ENCODE results near the gene DEDD2. TPM values are rescaled to one million over a fixed set of nuclear protein-coding genes. Genes with fewer than 3 reads are reported as not detected.
A peak's percentile ranks its signal among the peaks of the same experiment; 100 is the strongest.

Gene DEDD2
- total RNA-seq, 1 experiment from 2014 or later, result 41.1 TPM

DNA sequence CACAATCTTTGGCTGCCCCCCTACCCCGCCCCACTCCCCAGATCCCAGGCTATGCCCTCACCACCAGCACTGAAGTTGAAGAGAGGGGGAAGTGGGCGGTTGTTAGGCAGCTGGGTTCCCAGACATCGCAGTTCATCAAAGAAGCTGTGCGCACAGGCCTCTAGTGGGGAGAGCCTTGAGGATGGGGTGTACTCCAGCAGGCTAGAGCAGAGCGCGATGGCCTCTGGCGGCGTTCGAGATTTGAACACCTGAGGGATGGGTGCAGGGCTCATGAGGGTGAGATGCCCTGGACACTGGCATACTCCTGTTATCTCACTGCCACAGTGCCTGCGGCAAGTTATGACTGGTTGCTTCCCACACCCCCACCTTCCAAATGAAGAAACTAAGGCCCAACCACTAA, 15.0 kb upstream of the DEDD2 start:
- no peak for DNase-seq (ENCODE audit: low spot score)
- in situ Hi-C loops (cut with HindIII; ENCODE audit: low sequenced_read_pairs), result no loop called here

DNA sequence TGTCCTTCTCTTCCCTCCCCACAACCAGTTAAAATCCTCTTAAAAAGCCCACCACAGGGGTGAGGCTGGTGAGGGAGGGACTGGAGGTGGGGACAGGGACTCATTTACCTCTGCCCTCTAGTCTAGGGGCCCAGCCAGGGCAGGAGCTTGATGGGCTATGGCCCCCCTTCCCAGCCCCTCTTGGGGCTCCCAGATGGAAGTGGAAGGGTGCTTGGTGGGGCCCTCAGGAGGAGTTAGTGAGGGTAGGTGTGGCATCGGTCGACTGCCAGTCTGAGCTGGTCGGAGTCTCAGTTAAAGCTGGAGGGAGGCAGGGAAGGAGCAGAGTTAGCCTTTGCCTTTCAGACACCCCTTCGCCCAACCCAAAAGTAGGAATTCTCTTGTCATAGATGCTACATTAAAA, 13.1 kb upstream of the DEDD2 start:
- in situ Hi-C loops (cut with HindIII; ENCODE audit: low sequenced_read_pairs), result no loop called here
- DNase-seq (ENCODE audit: low spot score), result no peak

DNA sequence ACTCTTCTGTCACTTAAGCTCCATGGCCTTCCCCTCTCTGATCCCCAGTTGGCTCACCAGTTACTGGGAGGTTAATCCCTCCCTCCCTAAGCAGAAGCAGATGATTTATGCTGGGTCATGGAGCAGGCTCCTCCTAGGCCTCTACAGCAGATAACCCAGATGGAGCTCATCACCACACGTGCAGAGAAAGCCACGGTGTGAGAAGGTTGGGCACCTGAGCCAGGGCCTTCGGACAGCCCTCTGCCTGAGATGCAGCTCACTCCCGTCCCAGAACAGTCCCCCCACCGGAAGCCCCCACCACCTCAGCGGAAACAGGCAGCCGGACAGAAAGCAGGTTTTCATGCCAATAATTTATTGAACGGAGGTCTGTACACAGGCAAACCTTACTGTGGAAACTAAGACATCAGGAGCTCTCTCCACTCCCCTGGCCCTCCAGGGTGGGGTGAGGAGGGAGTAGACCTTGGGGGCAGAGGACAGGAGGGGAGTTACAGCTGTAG, 12.4 kb upstream of the DEDD2 start:
- no peak for DNase-seq (ENCODE audit: low spot score)
- in situ Hi-C loops (cut with HindIII; ENCODE audit: low sequenced_read_pairs), result no loop called here

DNA sequence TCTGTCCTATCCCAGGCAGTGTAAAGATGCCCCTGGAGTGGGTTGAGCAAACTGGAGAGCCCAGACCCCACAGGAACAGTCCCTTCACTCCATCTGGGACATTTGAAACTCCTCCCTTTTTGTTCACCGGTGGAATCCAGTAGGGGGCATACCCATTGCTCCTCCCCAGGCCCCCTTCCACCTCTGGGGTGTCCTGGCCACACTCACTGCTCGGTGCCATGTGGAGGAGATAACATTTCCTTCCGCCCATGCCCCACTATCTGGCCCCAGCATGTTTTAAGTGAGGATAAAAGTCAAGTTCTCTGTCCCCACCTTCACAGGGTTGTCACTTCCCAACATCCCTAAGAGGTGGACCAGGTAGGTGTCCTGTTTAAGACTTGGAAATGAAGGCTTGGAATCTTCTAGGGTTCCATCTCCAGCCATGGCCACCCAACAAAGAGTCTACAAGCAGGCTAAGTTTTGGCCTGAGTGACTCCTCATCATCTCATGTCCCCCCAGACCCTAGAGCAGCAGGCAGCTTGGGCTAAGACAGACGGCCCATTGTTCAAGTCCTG, 11.9 kb upstream of the DEDD2 start:
- DNase-seq (ENCODE audit: low spot score), result no peak
- in situ Hi-C loops (cut with HindIII; ENCODE audit: low sequenced_read_pairs), result no loop called here

DNA sequence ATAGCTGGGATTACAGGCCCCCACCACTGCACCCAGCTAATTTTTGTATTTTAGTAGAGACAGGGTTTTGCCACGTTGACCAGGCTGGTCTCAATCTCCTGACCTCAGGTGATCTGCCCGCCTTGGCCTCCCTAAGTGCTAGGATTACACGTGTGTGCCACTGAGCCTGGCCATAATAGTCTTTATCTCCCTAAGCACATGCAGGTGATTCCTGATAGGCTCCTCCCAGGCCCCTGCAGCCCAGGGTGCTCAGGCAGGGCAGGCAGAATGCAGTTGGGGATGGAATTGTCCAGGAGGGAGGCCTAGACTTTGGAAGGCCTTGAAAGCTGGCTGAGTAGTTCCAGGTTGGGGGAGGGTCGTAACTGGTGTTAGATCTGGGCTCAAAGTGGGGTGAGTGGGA, 11.2 kb upstream of the DEDD2 start:
- DNase-seq (ENCODE audit: low spot score), result no peak
- in situ Hi-C loops (cut with HindIII; ENCODE audit: low sequenced_read_pairs), result no loop called here

DNA sequence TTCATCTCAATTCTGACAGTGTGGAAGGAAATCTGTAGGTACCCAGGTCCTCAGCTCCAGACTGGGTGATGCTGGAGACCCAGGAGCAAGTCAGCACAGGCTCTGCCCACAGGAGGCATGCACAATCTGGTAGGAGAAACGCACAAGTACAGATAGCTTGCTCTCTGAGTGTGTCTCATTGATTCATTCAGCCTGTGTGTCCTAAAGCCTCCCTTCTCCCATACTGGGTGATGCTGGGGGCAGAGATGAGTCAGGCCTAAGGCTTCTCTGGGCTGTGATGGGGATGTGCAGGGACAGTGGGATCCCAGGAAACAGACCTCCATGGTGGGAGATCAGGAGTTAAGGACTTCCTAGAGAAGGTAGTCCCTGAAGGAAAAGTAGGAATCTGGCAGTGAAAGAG, 9.4 kb upstream of the DEDD2 start:
- in situ Hi-C loops (cut with HindIII; ENCODE audit: low sequenced_read_pairs), result no loop called here
- DNase-seq (ENCODE audit: low spot score), result no peak

DNA sequence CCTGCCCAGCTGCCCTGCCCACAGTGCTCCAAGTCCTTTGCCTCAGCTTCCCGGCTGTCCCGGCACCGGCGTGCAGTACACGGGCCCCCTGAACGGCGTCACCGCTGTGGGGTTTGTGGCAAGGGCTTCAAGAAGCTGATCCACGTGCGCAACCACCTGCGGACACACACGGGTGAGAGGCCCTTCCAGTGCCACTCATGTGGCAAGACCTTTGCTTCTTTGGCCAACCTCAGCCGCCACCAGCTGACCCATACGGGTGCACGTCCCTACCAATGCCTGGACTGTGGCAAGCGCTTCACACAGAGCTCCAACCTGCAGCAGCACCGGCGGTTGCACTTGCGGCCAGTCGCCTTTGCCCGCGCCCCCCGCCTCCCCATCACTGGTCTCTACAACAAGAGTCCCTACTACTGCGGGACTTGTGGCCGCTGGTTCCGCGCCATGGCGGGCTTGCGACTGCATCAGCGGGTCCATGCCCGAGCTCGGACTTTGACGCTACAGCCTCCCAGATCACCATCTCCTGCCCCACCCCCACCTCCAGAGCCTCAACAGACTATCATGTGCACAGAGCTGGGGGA, 8.3 kb upstream of the DEDD2 start:
- in situ Hi-C loops (cut with HindIII; ENCODE audit: low sequenced_read_pairs), result no loop called here
- no peak for DNase-seq (ENCODE audit: low spot score)

DNA sequence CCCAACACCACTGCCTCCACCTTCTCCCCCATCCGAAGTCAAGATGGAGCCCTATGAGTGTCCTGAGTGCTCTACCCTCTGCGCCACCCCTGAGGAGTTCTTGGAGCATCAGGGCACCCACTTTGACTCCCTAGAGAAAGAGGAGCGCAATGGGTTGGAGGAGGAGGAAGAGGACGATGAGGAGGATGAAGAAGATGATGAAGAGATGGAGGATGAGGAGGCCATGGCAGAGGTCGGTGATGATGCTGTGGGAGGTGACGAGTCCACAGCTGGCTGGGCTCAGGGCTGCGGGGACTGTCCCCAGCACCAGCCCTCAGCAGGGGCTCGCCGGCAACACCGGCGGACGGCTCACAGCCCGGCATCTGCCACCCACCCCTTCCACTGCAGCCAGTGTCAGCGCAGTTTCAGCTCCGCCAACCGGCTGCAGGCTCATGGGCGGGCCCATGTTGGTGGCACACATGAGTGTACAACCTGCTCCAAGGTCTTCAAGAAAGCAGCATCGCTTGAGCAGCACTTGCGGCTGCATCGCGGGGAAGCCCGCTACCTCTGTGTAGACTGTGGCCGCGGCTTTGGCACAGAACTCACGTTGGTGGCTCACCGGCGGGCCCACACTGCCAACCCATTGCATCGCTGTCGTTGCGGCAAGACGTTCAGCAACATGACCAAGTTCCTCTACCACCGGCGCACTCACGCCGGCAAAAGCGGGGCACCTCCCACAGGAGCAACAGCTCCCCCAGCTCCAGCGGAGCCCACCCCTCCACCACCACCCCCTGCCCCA, 7.7 kb upstream of the DEDD2 start:
- DNase-seq (ENCODE audit: low spot score), result no peak
- in situ Hi-C loops (cut with HindIII; ENCODE audit: low sequenced_read_pairs), result no loop called here

DNA sequence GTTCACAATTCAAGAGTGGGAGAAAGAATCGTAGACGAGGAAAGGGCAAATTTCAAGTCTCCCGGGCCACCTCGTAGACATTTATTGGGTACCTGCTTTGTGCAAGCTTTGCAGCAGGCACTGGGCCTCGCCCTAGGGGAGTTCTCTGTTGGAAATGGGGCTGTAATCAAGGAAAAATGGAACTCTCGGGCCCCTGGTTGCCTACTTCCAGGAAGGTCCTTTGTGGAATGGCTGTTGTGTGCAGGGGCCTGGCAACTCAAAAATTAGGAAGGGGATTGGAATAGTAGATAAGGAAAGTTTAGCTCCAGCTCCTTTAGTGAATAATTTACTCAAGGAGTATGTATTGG, 3.2 kb upstream of the DEDD2 start:
- in situ Hi-C loops (cut with HindIII; ENCODE audit: low sequenced_read_pairs), result no loop called here

DNA sequence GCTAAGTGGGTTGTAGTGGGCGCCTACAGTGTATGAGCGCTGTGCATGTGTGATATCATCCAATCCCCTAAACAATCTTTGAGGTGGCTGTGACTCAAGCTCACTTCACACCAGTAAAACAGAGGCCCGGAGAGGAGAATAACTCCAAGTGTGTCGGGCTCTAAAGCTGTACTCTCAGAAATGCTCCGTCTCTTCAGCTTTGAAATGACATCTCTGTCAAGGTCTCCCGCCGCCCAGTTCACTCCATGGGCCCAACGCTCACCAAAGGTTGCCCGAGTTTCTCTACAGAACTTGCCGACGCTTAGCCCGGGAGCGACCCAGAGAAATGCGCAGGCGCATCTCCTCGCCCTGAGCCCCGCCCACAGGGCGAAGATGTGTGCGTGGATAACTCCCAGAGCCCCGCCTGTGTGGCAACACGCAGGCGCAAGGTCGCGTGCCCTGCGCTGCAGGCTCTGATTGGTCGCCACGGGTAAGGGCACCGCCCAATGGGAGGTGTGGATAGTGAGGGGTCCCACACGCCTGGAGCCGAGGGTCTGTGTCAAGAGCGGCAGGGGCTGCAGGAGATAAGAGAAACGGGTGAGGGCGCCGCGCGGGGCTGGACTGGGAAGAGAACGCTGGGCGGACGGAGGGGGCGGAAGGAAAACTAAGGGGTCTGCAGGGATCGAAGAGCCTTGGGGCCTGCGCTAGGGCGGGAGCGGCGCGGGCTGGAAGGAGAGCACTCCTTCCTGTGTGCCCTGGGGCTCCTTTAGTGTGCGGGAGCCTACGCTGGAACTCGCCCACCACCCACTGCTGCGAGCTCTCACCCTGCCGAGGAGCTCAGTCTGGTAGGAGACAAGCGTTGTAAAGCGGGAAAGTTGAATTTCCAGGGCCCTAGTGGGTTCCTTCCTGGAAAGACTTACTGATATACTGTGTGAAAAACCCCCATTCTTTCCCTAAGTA, 2.6 kb upstream of the DEDD2 start, which contains the start of gene ZNF526:
Gene ZNF526 (plus strand): TSS at position 501 of the 939 bp plus-strand sequence. CDS start 4,092 bp downstream, outside the sequence.
- in situ Hi-C loops (cut with HindIII; ENCODE audit: low sequenced_read_pairs), result no loop called here

More for the DNA sequence above, 3.2 kb upstream of the DEDD2 start:
- DNase-seq (ENCODE audit: low spot score), result no peak

DNA sequence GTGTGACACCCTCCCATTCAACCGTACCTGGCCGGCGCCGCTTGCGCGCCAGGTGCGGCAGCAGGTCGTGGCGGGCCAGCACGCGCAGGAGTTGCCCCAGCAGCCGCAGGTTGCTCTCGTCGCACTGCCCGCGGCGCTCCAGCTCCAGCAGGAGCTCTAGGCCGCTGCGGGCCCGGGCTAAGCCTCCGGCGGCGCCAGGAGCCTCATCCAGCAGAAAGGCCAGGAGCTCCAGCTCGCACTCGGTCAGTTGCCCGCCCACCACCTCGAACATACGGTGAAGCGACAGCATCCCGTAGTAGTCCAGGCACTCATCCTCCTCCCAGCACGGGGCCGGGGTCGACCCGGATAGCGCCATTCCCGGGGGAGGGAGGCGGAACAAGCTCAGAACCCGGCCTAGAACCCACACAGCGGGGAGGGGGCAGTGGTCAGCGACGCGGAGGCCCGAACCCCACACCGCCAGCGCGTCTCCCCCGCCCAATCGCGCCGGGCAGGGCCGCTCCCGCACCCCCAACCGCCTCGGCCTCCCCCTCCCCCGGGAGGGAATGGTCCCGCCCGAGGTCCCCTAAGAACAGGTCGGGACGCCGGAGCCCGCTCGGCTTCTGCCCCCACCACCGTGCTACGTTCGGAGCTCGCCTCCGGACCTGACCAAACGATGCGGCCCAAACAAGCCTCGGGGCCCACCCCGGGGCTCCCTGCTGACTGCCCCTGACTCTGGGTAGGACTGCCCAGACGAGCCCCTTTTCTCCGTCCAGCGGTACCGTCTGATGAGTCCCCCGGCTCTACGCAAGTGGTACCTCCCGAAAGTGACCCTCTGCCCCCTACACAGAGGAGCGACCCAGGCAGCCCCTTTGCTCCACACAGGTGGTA, 591 bp downstream of the DEDD2 start:
- peak; percentile 57 for DNase-seq (ENCODE audit: low spot score)
- in situ Hi-C loops (cut with HindIII; ENCODE audit: low sequenced_read_pairs), result no loop called here

More for the DNA sequence above, 2.6 kb upstream of the DEDD2 start, which contains the start of gene ZNF526:
- peak; percentile 98 for DNase-seq (ENCODE audit: low spot score)

DNA sequence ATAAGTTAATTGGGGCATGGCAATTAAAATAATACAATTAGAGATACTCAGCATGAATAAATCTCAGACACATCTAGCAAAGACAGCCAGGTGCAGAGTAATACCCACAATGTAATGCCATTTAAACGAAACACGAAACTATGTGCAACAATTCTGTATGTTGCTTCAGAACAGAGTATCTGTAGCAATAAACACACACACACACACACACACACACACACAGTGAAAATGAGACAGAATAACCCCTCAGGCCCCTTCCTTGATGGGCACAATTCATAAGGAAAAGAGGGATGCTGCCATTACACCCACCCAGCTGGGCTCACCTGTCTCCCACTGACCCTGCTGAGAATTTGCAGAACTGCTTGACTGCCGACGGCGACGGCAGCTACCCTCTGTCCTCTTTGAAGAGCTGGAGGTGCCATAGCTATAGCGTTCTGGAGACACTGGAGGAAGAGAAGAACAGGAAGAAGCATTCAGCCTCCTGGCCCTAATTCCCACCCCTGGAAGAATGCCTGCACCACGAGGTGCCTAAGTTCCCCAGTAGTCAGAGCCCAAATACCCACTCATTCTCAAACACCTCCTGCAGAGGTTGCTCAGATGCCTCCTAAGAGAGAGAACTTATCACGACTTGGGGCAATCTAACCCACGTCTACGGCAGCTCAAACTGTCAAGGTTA, 2.5 kb downstream of the DEDD2 start:
- in situ Hi-C loops (cut with HindIII; ENCODE audit: low sequenced_read_pairs), result no loop called here

DNA sequence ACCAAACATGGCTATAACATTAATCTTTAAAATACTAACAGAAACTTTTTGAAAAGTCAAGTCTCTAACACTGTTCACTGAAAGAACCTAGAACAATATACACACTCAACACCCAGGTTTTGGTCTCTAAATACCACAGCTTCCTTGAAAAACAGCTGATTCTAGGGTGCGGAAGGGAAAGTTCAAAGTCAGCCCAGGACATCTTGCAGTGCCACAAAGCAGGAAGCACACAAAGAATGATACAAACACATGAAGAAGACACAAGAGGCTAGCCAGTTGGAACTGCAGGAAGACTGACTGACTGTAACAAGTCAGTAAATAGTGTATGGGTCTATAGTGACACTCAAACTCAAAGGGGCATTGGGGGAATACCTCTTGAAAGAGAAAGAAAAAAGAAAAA, 4.6 kb downstream of the DEDD2 start:
- in situ Hi-C loops (cut with HindIII; ENCODE audit: low sequenced_read_pairs), result no loop called here
- no peak for DNase-seq (ENCODE audit: low spot score)

More for the DNA sequence above, 2.5 kb downstream of the DEDD2 start:
- DNase-seq (ENCODE audit: low spot score), result no peak

DNA sequence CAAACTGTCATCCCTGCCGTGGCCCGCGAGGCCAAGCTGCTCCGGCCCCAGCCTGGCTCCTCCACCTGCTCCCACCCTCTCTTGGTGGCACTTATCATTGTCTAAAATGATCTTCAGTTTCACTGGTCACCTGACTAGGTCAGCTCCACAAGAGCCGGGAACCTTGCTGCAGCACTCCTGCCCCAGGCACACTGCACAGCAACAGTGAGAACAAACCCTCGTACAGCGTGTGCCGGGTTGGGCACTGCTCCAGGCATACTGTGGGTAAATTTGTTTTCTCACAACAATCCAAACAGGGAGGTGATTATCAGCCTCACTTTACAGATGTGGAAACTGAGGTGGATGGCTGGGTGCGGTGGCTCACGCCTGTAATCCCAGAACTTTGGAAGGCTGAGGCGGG, 8.9 kb downstream of the DEDD2 start:
- DNase-seq (ENCODE audit: low spot score), result no peak
- in situ Hi-C loops (cut with HindIII; ENCODE audit: low sequenced_read_pairs), result no loop called here

DNA sequence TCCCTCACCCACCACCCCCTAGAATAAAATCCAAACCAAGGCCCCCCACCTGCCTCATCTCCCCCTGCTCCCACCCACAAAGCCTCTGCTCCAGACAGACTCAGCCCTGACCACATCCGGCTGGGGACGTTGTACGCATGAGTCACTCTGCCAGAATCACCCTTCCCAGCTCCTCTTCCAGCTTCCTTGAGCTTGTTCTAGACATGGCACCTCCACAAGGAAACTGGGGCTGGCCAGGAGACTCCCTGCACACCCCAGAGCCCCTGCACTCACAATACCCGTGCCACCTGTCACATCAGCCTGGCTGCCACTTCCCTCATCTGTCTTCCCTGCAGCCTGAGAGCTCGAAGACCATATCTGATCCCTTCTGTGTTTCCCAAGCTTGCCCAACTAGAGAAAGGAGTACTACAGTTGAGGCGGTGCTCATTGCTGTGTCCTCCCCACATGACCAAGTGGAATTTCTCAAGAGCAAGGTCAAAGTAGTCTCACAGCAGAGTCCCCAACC, 9.7 kb downstream of the DEDD2 start:
- no peak for DNase-seq (ENCODE audit: low spot score)
- in situ Hi-C loops (cut with HindIII; ENCODE audit: low sequenced_read_pairs), result no loop called here

DNA sequence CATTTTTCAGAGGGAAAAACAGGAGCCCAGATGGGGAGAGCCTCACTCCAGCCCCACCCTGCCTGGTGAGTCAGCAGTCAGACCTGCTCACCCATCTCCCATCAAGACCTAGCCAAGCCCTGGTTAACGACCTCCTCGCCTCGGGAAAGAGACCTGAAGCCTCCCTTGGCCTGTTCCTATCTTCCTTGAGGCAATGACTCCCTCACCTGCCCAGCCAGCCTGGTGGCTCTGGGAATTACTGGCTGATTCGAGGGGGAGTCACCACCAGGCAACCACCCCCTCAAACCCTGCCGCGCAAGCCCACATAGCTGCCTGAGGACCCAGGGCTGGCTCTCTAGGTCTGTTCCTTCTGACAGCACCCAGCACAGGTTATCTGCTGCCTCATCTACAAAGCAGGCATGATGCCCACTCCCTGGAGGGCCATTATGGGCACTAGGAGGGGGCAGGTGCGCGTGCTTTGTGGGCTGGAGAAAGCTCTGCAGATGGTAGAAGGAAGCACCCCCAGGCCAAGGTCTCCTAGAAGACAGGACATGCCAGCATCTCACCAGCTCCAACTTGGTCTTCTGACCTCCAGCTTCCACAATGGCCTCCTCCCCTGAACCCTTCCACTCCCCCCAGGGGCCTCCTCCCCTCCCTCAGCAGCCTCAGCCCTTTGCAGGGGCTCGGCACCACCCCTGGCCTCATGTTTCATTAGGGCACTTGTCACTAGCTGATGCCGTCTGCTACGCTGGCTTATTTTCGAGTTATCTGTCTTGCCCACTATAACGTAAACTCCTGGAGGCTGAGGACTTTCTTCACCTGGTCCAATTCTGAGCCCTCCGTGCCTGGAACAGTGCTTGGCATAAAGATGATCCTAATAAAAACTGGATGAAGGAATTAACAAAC, 10.4 kb downstream of the DEDD2 start:
- no peak for DNase-seq (ENCODE audit: low spot score)
- in situ Hi-C loops (cut with HindIII; ENCODE audit: low sequenced_read_pairs), result no loop called here

DNA sequence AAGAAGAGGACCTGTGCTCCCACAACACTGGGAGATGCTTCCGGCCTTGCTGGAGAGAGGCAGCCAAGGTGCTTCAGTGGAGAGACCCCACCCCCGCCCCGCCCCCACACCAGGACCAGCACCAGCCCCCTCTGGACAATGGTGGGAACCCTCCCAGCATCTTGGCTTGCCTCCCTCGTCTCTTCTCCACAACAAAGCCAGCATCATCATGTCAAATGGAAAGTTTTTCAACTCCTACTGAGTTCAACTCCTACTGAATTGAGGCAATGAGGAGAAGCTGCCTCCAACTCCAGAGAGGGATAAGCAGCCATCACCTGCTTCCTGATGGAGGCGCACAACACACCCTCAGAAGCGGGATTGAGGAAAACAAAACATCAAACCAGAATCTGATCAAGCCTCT, 12.8 kb downstream of the DEDD2 start:
- DNase-seq (ENCODE audit: low spot score), result no peak
- in situ Hi-C loops (cut with HindIII; ENCODE audit: low sequenced_read_pairs), result no loop called here
